Prostate gland (tissue), 2 donors: Measurements from ENCODE around the gene ANKS3. TPM values are rescaled to one million over a fixed set of nuclear protein-coding genes. Genes with fewer than 3 reads are reported as not detected.

Experiments
- DNase-seq: peaks from one replicate; pipeline ENCODE4 v3.0.0-alpha.2; 2019; ENCODE audit warnings: low spot score
- H3K27ac ChIP-seq, 2 donors: fragments of 200-600 bp; sonication (generic); 2 replicates each; pipeline ENCODE4 v1.5.1; 2017 to 2019
- H3K27me3 ChIP-seq: fragments of 200-600 bp; sonication (generic); replicated peaks from 2 replicates; pipeline ENCODE4 v1.5.1; 2019; ENCODE audit not compliant: insufficient read depth
- H3K36me3 ChIP-seq, 2 donors: fragments of 200-600 bp; sonication (generic); 1 replicate in 1 of 2; 2 replicates in 1 of 2; pipeline versions ENCODE4 v1.5.1 to v1.8.1; 2017 to 2019
- H3K4me1 ChIP-seq: fragments of 200-600 bp; sonication (generic); replicated peaks from 2 replicates; pipeline ENCODE4 v1.5.1; 2019
- H3K4me3 ChIP-seq, 2 donors: fragments of 200-600 bp; sonication (generic); 2 replicates each; pipeline ENCODE4 v1.5.1; 2017 to 2019
- H3K9me3 ChIP-seq: fragments of 200-600 bp; sonication (generic); 2 replicates; pipeline ENCODE4 v1.5.1; 2017
- CTCF ChIP-seq, 4 experiments: fragments of 200-600 bp in 2 of 4; fragments of 450-650 bp in 2 of 4; sonication (generic) in 2 of 4; IDR thresholded peaks; 1 replicate in 3 of 4; 2 replicates in 1 of 4; pipeline ENCODE4 v1.5.1; 2016 to 2019; ENCODE audit warnings: antibody characterized with exemption in 4 of 4, mild to moderate bottlenecking in 2 of 4, moderate library complexity in 2 of 4
- POLR2A ChIP-seq: fragments of 450-650 bp; IDR thresholded peaks from one replicate; pipeline ENCODE4 v1.6.1; 2016; ENCODE audit warnings: antibody characterized with exemption, mild to moderate bottlenecking
- POLR2AphosphoS5 ChIP-seq: sonication (generic); formaldehyde crosslinking; IDR thresholded peaks from one replicate; pipeline ENCODE4 v1.6.1; 2017; ENCODE audit warnings: antibody characterized with exemption
- WGBS: methylation state at CpG from one replicate; pipeline ENCODE4 v1.1.5; 2018; 5-methylcytosine and 5-hydroxymethylcytosine counted together
- intact Hi-C: fragments of 100-400 bp; cut with DNase I; formaldehyde crosslinking; loops from one replicate; pipeline ENCODE4 v1.14.2; 2022
- total RNA-seq, 2 donors: library from RNA; depleted of rRNA; stranded (reverse); fragments of >200 nt; gene quantifications; one replicate each; pipeline ENCODE4 v1.1.0, GENCODE V29; 2016

Gene ANKS3
- total RNA-seq, 2 donors from 2014 or later = 19.1 to 42.9 TPM

- intact Hi-C loops = no loop called here
- no peaks in the 10 kb centered on the region for H3K27me3 ChIP-seq
- TF ChIP-seq CTCF (IDR thresholded peaks at IDR 0.05) (no peak), POLR2AphosphoS5 (no peak), POLR2A (no peak)
- peaks cover 0 to 9% of the 10 kb centered on the region in 2 donors for H3K36me3 ChIP-seq
- no peak overlapping the region for H3K4me3 ChIP-seq
- no peaks in the 10 kb centered on the region for H3K4me1 ChIP-seq
- DNase-seq = no peak
- H3K27ac ChIP-seq = no peak overlapping the region
- no peaks in the 10 kb centered on the region for H3K9me3 ChIP-seq
- 94% methylated on average over 4 of the region's 4 CpGs for WGBS
These were observed 24.6 kb downstream of the ANKS3 start for GRCh38 chr16:4709481-4709880.

- Histone ChIP-seq H3K27me3 (no peaks in the 10 kb centered on the region), H3K27ac (no peak overlapping the region), H3K4me3 (no peak overlapping the region), H3K9me3 (no peaks in the 10 kb centered on the region), H3K36me3 (no peaks in the 10 kb centered on the region), H3K4me1 (no peaks in the 10 kb centered on the region)
- TF ChIP-seq POLR2A = no peak
- no peak for TF ChIP-seq POLR2AphosphoS5
- TF ChIP-seq CTCF (IDR thresholded peaks at IDR 0.05) = no peak
- WGBS = 79% methylated on average over 7 of the region's 7 CpGs
- DNase-seq = no peak
- intact Hi-C loops = no loop called here
These were observed 27.2 kb downstream of the ANKS3 start for GRCh38 chr16:4706871-4707270.

- intact Hi-C loops = no loop called here
- Histone ChIP-seq H3K27ac (no peak overlapping the region), H3K9me3 (no peaks in the 10 kb centered on the region), H3K4me3 (no peak overlapping the region), H3K4me1 (no peaks in the 10 kb centered on the region), H3K27me3 (no peaks in the 10 kb centered on the region), H3K36me3 (peaks cover 0 to 10% of the 10 kb centered on the region in 2 donors)
- no peak for TF ChIP-seq POLR2AphosphoS5
- TF ChIP-seq POLR2A = no peak
- TF ChIP-seq CTCF (IDR thresholded peaks at IDR 0.05) = no peak
- no peak for DNase-seq
- WGBS = 92% methylated on average over 14 of the region's 14 CpGs
These were observed 29.2 kb downstream of the ANKS3 start for GRCh38 chr16:4704913-4705312.

- no peak overlapping the region for H3K27ac ChIP-seq
- no peaks in the 10 kb centered on the region for H3K9me3 ChIP-seq
- no peak for DNase-seq
- H3K36me3 ChIP-seq = peaks cover 3 to 10% of the 10 kb centered on the region in 2 donors
- intact Hi-C loops = no loop called here
- H3K4me3 ChIP-seq = no peak overlapping the region
- H3K27me3 ChIP-seq = no peaks in the 10 kb centered on the region
- TF ChIP-seq POLR2AphosphoS5 (no peak), POLR2A (no peak), CTCF (IDR thresholded peaks at IDR 0.05) (no peak)
- WGBS = 74% methylated on average over 8 of the region's 8 CpGs
- no peaks in the 10 kb centered on the region for H3K4me1 ChIP-seq
These were observed 29.6 kb downstream of the ANKS3 start for GRCh38 chr16:4704491-4704890.

- no peak overlapping the region for H3K27ac ChIP-seq
- H3K4me3 ChIP-seq = no peak overlapping the region
- H3K36me3 ChIP-seq = peaks cover 3 to 10% of the 10 kb centered on the region in 2 donors
- intact Hi-C loops = no loop called here
- no peaks in the 10 kb centered on the region for H3K27me3 ChIP-seq
- no peaks in the 10 kb centered on the region for H3K4me1 ChIP-seq
- TF ChIP-seq POLR2A (no peak), CTCF (IDR thresholded peaks at IDR 0.05) (no peak), POLR2AphosphoS5 (no peak)
- H3K9me3 ChIP-seq = no peaks in the 10 kb centered on the region
- 75% methylated on average over 7 of the region's 7 CpGs for WGBS
- DNase-seq = no peak
These were observed 30.2 kb downstream of the ANKS3 start for GRCh38 chr16:4703906-4704305.
